Cardiac muscle cell (in vitro differentiated cells and primary cell): ENCODE data around the gene ZNF528. TPM values are rescaled to one million over a fixed set of nuclear protein-coding genes. Genes with fewer than 3 reads are reported as not detected.
A peak's percentile ranks its signal among the peaks of the same experiment; 100 is the strongest.

Experiments
- DNase-seq, 2 donors: peaks; one replicate each; pipeline versions ENCODE4 v3.0.0 to v3.0.0-alpha.2; 2010 to 2017; ENCODE audit warnings: low read depth in 1 of 2, low spot score in 1 of 2
- H3K27ac ChIP-seq: fragments of 200-600 bp; sonication (generic); 2 replicates; pipeline ENCODE4 v1.5.1; 2016
- H3K27me3 ChIP-seq: fragments of 200-600 bp; sonication (generic); 2 replicates; pipeline ENCODE4 v1.6.0; 2016; ENCODE audit warnings: control low read depth
- H3K36me3 ChIP-seq: fragments of 200-600 bp; sonication (generic); 2 replicates; pipeline ENCODE4 v1.5.1; 2016; ENCODE audit warnings: control low read depth
- H3K4me1 ChIP-seq: fragments of 200-600 bp; sonication (generic); 2 replicates; pipeline ENCODE4 v1.8.1; 2017; ENCODE audit warnings: low read depth, mild to moderate bottlenecking, mixed run types
- H3K4me3 ChIP-seq: fragments of 200-600 bp; sonication (generic); 2 replicates; pipeline ENCODE4 v1.5.1; 2016; ENCODE audit warnings: mild to moderate bottlenecking
- H3K9me3 ChIP-seq: fragments of 200-600 bp; sonication (generic); 2 replicates; pipeline ENCODE4 v1.5.1; 2017; ENCODE audit warnings: low read depth, mild to moderate bottlenecking, control low read depth
- CTCF ChIP-seq: IDR thresholded peaks from 2 replicates; pipeline ENCODE4 v1.5.1; 2012; ENCODE audit warnings: low read depth, mild to moderate bottlenecking, low read length
- polyA plus RNA-seq: library from polyadenylated mRNA; unstranded; fragments of >200 nt; fragmentation: Nextera tagmentation; extraction: Ambion mirVana; gene quantifications from 2 replicates; pipeline ENCODE4 v1.2.1, GENCODE V29; 2016
- total RNA-seq: library from RNA; depleted of rRNA; stranded (reverse); fragments of >200 nt; gene quantifications from 2 replicates; pipeline ENCODE4 v1.2.3, GENCODE V29; 2016

The ZNF528 gene
- total and polyA plus RNA-seq, 2 experiments from 2014 or later = 25.0 to 41.9 TPM

- no peaks in the 10 kb centered on the region for H3K36me3 ChIP-seq
- TF ChIP-seq CTCF = no peak
- DNase-seq = no peak
- no peaks in the 10 kb centered on the region for H3K4me1 ChIP-seq
- no peaks in the 10 kb centered on the region for H3K9me3 ChIP-seq
- no peaks in the 10 kb centered on the region for H3K27me3 ChIP-seq
- H3K27ac ChIP-seq = no peak overlapping the region
- no peak overlapping the region for H3K4me3 ChIP-seq
These were observed 6.5 kb upstream of the ZNF528 start for GRCh38 chr19:52391135-52391534.

GRCh38 chr19:52398081-52398441 is 412 bp downstream of the ZNF528 start:
- H3K27me3 ChIP-seq = no peaks in the 10 kb centered on the region
- no peaks in the 10 kb centered on the region for H3K9me3 ChIP-seq
- TF ChIP-seq CTCF = peak; percentile 14
- DNase-seq = peak; percentile 3 to 29
- H3K4me3 ChIP-seq = peak overlapping the region; percentile 61
- H3K27ac ChIP-seq = peak overlapping the region; percentile 86
- H3K36me3 ChIP-seq = peaks cover 11% of the 10 kb centered on the region
- H3K4me1 ChIP-seq = no peaks in the 10 kb centered on the region

- H3K36me3 ChIP-seq = peaks cover 25% of the 10 kb centered on the region
- H3K4me1 ChIP-seq = no peaks in the 10 kb centered on the region
- H3K9me3 ChIP-seq = no peaks in the 10 kb centered on the region
- no peak for DNase-seq
- no peaks in the 10 kb centered on the region for H3K27me3 ChIP-seq
- no peak for TF ChIP-seq CTCF
- H3K4me3 ChIP-seq = no peak overlapping the region
- H3K27ac ChIP-seq = no peak overlapping the region
These were observed 12.6 kb downstream of the ZNF528 start for GRCh38 chr19:52410276-52410675.

- H3K4me1 ChIP-seq = no peaks in the 10 kb centered on the region
- no peak for TF ChIP-seq CTCF
- DNase-seq = no peak
- peaks cover 5% of the 10 kb centered on the region for H3K36me3 ChIP-seq
- H3K4me3 ChIP-seq = no peak overlapping the region
- no peak overlapping the region for H3K27ac ChIP-seq
- H3K27me3 ChIP-seq = no peaks in the 10 kb centered on the region
- H3K9me3 ChIP-seq = no peaks in the 10 kb centered on the region
These were observed 18.1 kb downstream of the ZNF528 start for GRCh38 chr19:52415711-52416110.

GRCh38 chr19:52428937-52429336 is 31.3 kb downstream of the ZNF528 start, which contains the start of gene ZNF534:
Gene ZNF534, plus strand, starts transcription at chr19:52429148. Its CDS starts 2,327 bp downstream, at chr19:52431475.
- H3K4me1 ChIP-seq = no peaks in the 10 kb centered on the region
- no peak within 1 kb of the TSS for H3K4me3 ChIP-seq
- no peaks in the 10 kb centered on the region for H3K27me3 ChIP-seq
- no peaks in the 10 kb centered on the region for H3K36me3 ChIP-seq
- no peak within 1 kb of the TSS for H3K27ac ChIP-seq
- TF ChIP-seq CTCF = no peak
- no peaks in the 10 kb centered on the region for H3K9me3 ChIP-seq
- DNase-seq = no peak

- Histone ChIP-seq H3K36me3 (no peaks in the 10 kb centered on the region), H3K27me3 (no peaks in the 10 kb centered on the region), H3K27ac (no peak overlapping the region), H3K9me3 (no peaks in the 10 kb centered on the region), H3K4me1 (no peaks in the 10 kb centered on the region), H3K4me3 (no peak overlapping the region)
- no peak for DNase-seq
- no peak for TF ChIP-seq CTCF
These were observed 44.5 kb downstream of the ZNF528 start for GRCh38 chr19:52442179-52442578.
